HG02970 (cell line): ENCODE measurements around the gene SLC5A1.
"Not testable (repeated sequence)": the region's sequence is repeated elsewhere in the genome, so short reads cannot be mapped to it uniquely, and the experiment has no call there.

ENCODE experiments used
- ATAC-seq: cut with Tn5 transposase; IDR thresholded peaks from one replicate; pipeline ENCODE4 v1.9.1; 2021; ENCODE audit warnings: mild to moderate bottlenecking, moderate library complexity, moderate number of reproducible peaks; ENCODE audit not compliant: unreplicated experiment, low FRiP score

Gene SLC5A1

DNA sequence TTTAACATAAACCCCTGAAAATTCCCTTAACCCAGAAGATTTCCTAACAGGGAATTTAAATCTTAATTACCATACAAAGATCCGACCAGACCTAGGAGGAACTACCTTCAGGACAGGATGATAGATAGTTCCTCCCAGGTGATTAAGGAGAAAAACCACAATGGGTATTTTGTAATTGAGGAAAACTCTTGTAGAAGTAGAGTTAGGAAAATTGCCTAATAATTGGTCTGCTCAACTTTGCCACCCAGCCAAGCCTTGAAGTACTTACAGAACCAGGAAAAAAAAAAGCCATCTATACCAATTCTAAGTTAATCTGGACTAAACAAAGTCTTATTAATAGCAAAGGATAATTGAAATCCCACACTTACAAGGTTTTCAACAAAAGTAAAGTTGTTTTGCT lies 95.5 kb downstream of the SLC5A1 start:
- ATAC-seq, result not testable (repeated sequence)

DNA sequence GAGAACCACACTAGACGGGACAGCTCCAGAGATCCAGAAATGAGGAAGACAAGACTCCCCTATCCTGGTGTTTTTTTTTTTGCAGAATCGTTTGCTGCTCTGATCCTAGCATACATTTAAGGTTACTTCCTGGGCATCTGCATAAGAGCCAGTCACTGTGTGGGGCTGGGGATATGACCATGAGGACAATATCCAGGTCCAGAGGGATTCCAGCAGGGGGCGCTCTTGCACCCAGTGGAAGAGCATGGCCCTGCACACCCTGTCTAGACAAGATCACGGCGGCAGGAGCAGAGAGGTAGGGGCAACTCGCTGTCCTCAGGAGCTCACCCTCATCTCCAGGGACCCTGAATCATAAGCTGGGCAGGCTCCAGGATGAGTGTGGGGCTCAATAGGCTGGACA lies 97.6 kb downstream of the SLC5A1 start:
- ATAC-seq, result not testable (repeated sequence)

- ATAC-seq, result no peak
Measured at GRCh38 chr22:32142600-32142999, 99.5 kb downstream of the SLC5A1 start.

DNA sequence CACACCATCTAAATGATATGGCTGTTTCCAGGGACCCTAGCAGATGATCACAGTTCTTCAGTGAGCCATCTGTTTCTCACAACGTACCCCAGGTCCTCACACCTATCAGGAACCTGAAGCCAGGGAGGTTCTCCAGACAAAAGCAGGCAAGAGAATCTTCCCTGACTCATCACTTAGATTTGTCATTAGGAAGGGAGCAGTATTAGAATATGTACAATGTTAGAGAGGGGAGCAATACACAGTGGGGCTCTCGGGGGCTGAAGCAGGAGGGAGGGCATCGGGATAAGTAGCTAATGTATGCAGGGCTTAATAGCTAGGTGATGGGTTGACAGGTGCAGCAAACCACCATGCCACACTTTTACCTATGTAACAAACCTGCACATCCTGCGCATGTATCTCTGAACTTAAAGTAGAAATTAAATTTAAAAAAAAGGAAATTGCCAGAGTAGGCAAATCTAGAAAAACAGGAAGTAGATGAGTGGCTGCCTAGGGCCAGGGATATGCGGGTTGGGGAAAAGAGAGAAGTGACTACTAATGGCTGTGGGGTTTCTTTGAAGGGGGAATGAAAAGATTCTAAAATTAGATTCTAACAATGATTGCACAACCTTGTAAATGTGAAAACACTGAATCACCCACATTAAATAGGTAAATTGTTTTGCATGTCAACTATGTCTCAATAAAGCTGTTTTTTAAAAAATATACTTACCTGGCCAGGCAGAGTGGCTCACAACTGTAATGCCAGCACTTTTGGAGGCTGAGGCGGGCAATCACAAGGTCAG lies 101.6 kb downstream of the SLC5A1 start:
- no peak for ATAC-seq

- not testable (repeated sequence) for ATAC-seq
Measured at GRCh38 chr22:32147128-32147527, 104.1 kb downstream of the SLC5A1 start.

DNA sequence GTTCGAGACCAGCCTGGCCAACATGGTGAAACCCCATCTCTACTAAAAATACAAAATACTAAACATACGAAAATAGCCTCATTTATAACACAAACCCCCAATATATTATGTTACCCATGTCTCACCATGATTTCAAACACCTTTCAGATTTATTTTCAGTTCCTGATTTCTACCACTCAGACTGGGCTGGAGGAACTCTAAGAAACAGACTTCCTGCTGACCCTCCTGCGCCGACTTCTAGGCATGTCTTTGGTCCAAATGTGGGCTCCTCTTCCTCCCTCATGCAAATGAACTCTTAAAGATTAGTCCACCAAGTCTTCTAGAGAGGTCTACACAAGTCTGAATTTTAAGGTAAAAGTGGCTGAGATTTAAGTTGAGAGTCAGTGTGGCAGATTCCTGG lies 105.3 kb downstream of the SLC5A1 start:
- not testable (repeated sequence) for ATAC-seq

GRCh38 chr22:32150647-32151046 lies 107.6 kb downstream of the SLC5A1 start:
- not testable (repeated sequence) for ATAC-seq

DNA sequence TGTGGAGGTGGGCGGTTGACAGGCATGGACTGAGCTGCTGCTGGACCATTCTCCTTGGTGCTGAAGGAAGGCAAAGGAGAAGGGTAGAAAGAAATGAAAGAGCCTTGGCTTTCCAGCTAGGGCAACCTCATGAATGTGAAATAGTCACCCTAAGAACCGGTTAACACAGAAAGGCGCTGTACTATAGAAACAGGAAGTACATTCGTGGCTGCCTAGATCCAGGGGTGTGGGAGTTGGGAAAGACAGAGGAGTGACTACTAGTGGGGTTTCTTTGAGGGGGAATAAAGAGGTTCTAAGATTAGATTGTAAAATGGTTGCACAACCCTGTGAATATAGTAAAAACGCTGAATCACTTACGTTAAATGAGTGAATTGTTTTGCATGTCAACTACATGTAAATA lies 108.6 kb downstream of the SLC5A1 start:
- ATAC-seq, result not testable (repeated sequence)

DNA sequence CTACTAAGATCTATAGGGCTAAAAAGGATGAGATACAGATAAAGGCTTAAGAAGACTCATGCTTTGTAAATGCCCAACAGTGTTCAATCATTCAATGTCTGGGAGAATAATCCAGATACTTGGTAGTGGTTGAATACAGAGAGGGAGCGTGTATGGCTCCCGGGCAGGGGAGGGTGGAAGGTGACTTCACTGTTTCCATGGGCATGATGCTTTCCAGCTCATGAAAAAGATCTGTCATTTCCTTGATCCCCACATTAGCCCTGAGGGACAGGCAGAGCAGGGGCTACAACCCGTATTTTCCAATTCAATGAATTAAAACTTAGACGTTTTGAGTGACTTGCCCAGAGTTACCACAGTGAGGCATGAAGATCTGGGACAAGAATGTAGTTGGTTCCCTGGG lies 111.7 kb downstream of the SLC5A1 start:
- ATAC-seq, result not testable (repeated sequence)

DNA sequence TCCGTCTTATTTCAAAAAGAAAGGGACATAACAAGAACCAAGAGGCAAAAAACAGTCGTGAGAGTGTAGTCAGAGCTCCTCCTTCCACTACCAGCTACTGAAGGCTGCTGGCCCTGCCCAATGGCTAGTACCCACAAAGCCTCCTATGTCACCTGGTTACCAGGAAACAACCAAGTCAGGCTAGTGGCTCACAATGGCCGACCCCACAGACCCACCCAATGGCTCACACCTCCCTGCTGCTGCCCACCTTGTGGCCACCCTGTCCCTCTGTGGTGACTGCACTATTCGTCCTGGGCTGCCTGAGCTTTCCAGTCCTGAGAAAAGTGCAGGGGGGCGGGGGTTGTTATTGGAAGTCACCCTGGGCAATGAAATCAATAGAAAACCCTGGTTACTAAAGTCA lies 114.6 kb downstream of the SLC5A1 start:
- ATAC-seq, result not testable (repeated sequence)

GRCh38 chr22:32158712-32159533 lies 115.9 kb downstream of the SLC5A1 start, which contains the start of gene C22orf42:
Gene C22orf42, minus strand, starts transcription at chr22:32159303. Its CDS starts 88 bp downstream, at chr22:32159215.
- ATAC-seq, result no peak

DNA sequence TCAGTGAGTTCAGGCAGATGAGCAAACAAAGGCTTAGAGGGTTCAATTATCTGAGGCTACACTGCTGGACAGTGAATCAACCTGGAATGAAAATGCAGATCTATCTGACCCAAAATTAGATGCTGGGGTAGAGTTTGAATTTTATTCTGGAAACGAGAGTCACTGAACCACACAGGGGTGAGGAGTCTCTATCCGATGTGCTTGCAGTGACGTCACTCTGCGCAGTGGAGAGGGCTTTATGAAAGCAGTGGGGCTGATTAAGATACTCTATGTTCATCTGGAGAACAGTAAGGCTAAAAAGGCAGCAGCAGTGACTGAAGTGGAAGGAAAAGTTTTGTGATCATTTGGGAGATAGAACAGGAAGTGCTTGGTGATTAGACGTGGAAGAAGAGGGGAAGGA lies 117.3 kb downstream of the SLC5A1 start:
- not testable (repeated sequence) for ATAC-seq
